ENCODE data around the gene UQCRC1. TPM values are rescaled to one million over a fixed set of nuclear protein-coding genes. Genes with fewer than 3 reads are reported as not detected.

UQCRC1 gene
- total RNA-seq, 4 donors from 2014 or later = 143 to 196 (median 186) TPM

GRCh38 chr3:48647714-48648113 is 38.3 kb upstream of the UQCRC1 start:
- H3K4me1 ChIP-seq = no peaks in the 10 kb centered on the region
- TF ChIP-seq POLR2A (IDR thresholded peaks at IDR 0.05) = no peak
- TF ChIP-seq CTCF (IDR thresholded peaks at IDR 0.05) = no peak
- no peak for TF ChIP-seq EP300 (IDR thresholded peaks at IDR 0.05)

GRCh38 chr3:48644898-48645760 is 35.7 kb upstream of the UQCRC1 start:
- TF ChIP-seq POLR2A (IDR thresholded peaks at IDR 0.05) = no peak
- no peak for TF ChIP-seq CTCF (IDR thresholded peaks at IDR 0.05)
- TF ChIP-seq EP300 (IDR thresholded peaks at IDR 0.05) = no peak
- H3K27me3 ChIP-seq = no peaks in the 10 kb centered on the region
- no peak for DNase-seq (ENCODE audit: low spot score in 2 of 2)
- H3K36me3 ChIP-seq = peaks cover 0 to 22% (median 0%) of the 10 kb centered on the region in 3 donors
- H3K27ac ChIP-seq = no peak overlapping the region
- H3K4me1 ChIP-seq = no peaks in the 10 kb centered on the region
- no peak overlapping the region for H3K4me3 ChIP-seq
- H3K9me3 ChIP-seq = no peaks in the 10 kb centered on the region
- WGBS, 2 donors = 86 to 92% methylated on average over 20 to 21 of the region's 22 CpGs

More at GRCh38 chr3:48647714-48648113, 38.3 kb upstream of the UQCRC1 start:
- H3K4me3 ChIP-seq = no peak overlapping the region
- no peak overlapping the region for H3K27ac ChIP-seq
- no peaks in the 10 kb centered on the region for H3K27me3 ChIP-seq
- 76 to 85% methylated on average over 9 of the region's 9 CpGs for WGBS, 2 donors
- peaks cover 0 to 8% (median 0%) of the 10 kb centered on the region in 3 donors for H3K36me3 ChIP-seq
- no peaks in the 10 kb centered on the region for H3K9me3 ChIP-seq
- no peak for DNase-seq (ENCODE audit: low spot score in 2 of 2)

GRCh38 chr3:48642605-48643004 is 33.2 kb upstream of the UQCRC1 start:
- TF ChIP-seq EP300 (IDR thresholded peaks at IDR 0.05) (no peak), CTCF (IDR thresholded peaks at IDR 0.05) (no peak), POLR2A (IDR thresholded peaks at IDR 0.05) (no peak)
- H3K27ac ChIP-seq = no peak overlapping the region
- 92 to 94% methylated on average over 4 to 10 of the region's 12 CpGs for WGBS, 2 donors
- no peaks in the 10 kb centered on the region for H3K9me3 ChIP-seq
- H3K27me3 ChIP-seq = no peaks in the 10 kb centered on the region
- H3K36me3 ChIP-seq = peaks cover 0 to 28% (median 0%) of the 10 kb centered on the region in 3 donors
- no peaks in the 10 kb centered on the region for H3K4me1 ChIP-seq
- no peak for DNase-seq (ENCODE audit: low spot score in 2 of 2)
- H3K4me3 ChIP-seq = no peak overlapping the region

GRCh38 chr3:48641396-48641795 is 31.9 kb upstream of the UQCRC1 start:
- H3K4me1 ChIP-seq = peaks cover 0 to 4% (median 1%) of the 10 kb centered on the region in 4 donors
- 83 to 94% methylated on average over 1 to 2 of the region's 3 CpGs for WGBS, 2 donors
- TF ChIP-seq EP300 (IDR thresholded peaks at IDR 0.05) (no peak), CTCF (IDR thresholded peaks at IDR 0.05) (no peak), POLR2A (IDR thresholded peaks at IDR 0.05) (no peak)
- H3K27me3 ChIP-seq = no peaks in the 10 kb centered on the region
- H3K9me3 ChIP-seq = no peaks in the 10 kb centered on the region
- no peak for DNase-seq (ENCODE audit: low spot score in 2 of 2)
- H3K36me3 ChIP-seq = peaks cover 0 to 28% (median 0%) of the 10 kb centered on the region in 3 donors
- no peak overlapping the region for H3K4me3 ChIP-seq
- no peak overlapping the region for H3K27ac ChIP-seq

GRCh38 chr3:48639944-48640606 is 30.6 kb upstream of the UQCRC1 start:
- TF ChIP-seq EP300 (IDR thresholded peaks at IDR 0.05) (no peak), CTCF (IDR thresholded peaks at IDR 0.05) (no peak), POLR2A (IDR thresholded peaks at IDR 0.05) (no peak)
- no peak for DNase-seq (ENCODE audit: low spot score in 2 of 2)
- no peaks in the 10 kb centered on the region for H3K27me3 ChIP-seq
- H3K9me3 ChIP-seq = no peaks in the 10 kb centered on the region
- WGBS, 2 donors = 87% methylated on average over 21 to 32 of the region's 38 CpGs
- H3K27ac ChIP-seq = no peak overlapping the region
- no peak overlapping the region for H3K4me3 ChIP-seq
- H3K4me1 ChIP-seq = peaks cover 0 to 11% (median 7%) of the 10 kb centered on the region in 4 donors
- H3K36me3 ChIP-seq = peaks cover 0 to 28% (median 0%) of the 10 kb centered on the region in 3 donors

Measured in tibial nerve (tissue), 4 donors.